ENCODE data around the gene RPS3. TPM values are rescaled to one million over a fixed set of nuclear protein-coding genes. Genes with fewer than 3 reads are reported as not detected.

The RPS3 gene
- total and polyA plus RNA-seq, 5 experiments from 2014 or later: 5,159 to 7,216 (median 6,922) TPM

DNA sequence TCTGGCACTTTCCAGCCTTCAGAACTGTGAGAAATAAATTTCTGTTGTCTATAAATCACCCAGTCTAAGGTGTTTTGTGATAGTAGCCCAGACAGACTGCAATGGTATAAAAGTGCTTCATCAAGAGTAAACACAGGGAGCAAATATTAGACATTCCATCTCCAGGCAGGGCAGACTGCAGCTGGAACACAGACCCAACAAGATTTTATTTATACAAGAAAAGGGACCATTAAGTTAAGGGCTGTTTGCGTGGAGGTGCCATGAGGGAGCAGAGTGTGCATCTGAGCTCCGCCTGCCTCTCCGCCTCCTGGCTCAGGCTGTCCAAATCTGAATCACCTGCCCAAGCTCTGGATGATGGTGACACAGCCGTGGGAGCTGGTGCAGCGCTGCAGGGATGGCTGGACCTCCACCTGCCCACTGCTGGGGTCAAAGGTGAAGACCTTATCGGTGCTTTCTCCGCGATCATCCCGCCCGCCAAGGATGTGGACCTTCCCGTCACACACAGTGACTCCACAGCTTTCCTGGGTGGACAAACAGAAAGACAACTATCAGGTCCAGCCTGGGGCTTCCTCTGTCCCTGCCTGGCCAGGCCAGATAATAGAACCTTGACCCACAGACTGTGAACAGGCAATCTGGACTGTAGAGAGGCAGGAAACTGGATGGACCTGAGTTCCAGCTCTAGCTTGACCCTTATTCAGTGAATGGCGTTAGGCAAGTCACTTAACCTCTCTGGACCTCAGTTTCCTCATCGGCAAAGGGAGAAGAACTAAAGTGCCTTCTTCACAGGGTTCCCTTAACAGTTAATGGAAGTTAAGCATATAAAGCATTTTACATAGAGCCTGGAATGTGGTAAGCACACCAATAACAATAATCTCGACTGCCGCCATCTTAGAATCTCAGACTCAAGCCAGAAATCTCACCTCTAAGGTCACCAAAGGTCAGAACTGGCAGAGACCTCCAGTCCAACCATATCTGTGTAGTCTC lies 23.2 kb downstream of the RPS3 start:
- POLR2A ChIA-PET: no interaction called here

DNA sequence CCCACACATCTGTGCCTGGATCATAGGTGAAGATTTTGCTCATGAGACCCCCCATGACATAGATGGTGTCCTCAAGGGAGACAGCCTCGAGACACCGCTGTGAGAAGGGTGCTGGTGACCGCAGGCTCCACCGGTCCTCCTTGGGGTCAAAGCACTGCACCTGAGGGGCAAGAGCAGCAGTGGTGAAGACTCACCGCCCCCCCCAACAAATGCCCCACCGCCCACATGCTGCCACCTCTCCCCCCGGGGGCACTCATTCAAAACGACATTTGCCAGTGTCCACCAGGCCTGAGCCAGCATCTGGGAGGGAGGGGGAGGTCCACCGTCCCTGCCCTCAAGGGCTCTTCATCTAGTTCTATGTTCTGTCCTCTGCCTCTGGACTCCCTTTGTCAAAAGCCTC lies 24.4 kb downstream of the RPS3 start:
- POLR2A ChIA-PET: no interaction called here
- DNase-seq (no peak), ATAC-seq (no peak)
- Mint-ChIP-seq H3K9me3 (no peaks in the 10 kb centered on the region), H3K27ac (peak overlapping the region in 3 of 10 donors; percentile 27 to 69 (median 56)), H3K4me1 (peaks cover 1 to 11% (median 5%) of the 10 kb centered on the region in 4 donors), H3K27me3 (peaks cover under 1 to 6% (median 1%) of the 10 kb centered on the region in 5 donors), H3K4me3 (no peak overlapping the region), H3K36me3 (peaks cover 0 to 9% (median 1%) of the 10 kb centered on the region in 3 donors)

More for the DNA sequence above, 23.2 kb downstream of the RPS3 start:
- Mint-ChIP-seq H3K9me3 (no peaks in the 10 kb centered on the region), H3K36me3 (peaks cover 0 to 12% (median 1%) of the 10 kb centered on the region in 3 donors), H3K4me3 (no peak overlapping the region), H3K27me3 (peaks cover 0 to 2% (median 0%) of the 10 kb centered on the region in 5 donors), H3K27ac (peak overlapping the region in 2 of 10 donors; percentile 42 to 69), H3K4me1 (peaks cover 0 to 1% (median 0%) of the 10 kb centered on the region in 4 donors)
- ATAC-seq (no peak), DNase-seq (no peak)

- Mint-ChIP-seq H3K4me3 (no peak overlapping the region), H3K36me3 (peaks cover 1 to 10% (median 2%) of the 10 kb centered on the region in 3 donors), H3K9me3 (peaks cover 0 to under 1% (median 0%) of the 10 kb centered on the region in 9 donors), H3K27ac (peak overlapping the region in 1 of 10 donors; percentile 37), H3K4me1 (peaks cover 7 to 18% (median 11%) of the 10 kb centered on the region in 4 donors), H3K27me3 (peaks cover 6 to 13% (median 8%) of the 10 kb centered on the region in 5 donors)
- DNase-seq: no peak
- POLR2A ChIA-PET: no interaction called here
- ATAC-seq: no peak
These were observed 25.1 kb downstream of the RPS3 start for GRCh38 chr11:75424396-75424795.

GRCh38 chr11:75425422-75425821 lies 26.1 kb downstream of the RPS3 start:
- no peak for ATAC-seq
- H3K27ac Mint-ChIP-seq: no peak overlapping the region
- peaks cover 7 to 16% (median 9%) of the 10 kb centered on the region in 5 donors for H3K27me3 Mint-ChIP-seq
- H3K9me3 Mint-ChIP-seq: peaks cover 0 to 2% (median 0%) of the 10 kb centered on the region in 9 donors
- POLR2A ChIA-PET: interaction anchor here (0.6 kb wide), 2 partner anchors 107 to 144 kb away, joined by 3 to 5 read pairs; no protein-coding TSS in a partner anchor
- H3K4me3 Mint-ChIP-seq: no peak overlapping the region
- peaks cover 1 to 11% (median 4%) of the 10 kb centered on the region in 3 donors for H3K36me3 Mint-ChIP-seq
- no peak for DNase-seq
- H3K4me1 Mint-ChIP-seq: peaks cover 9 to 21% (median 12%) of the 10 kb centered on the region in 4 donors

- H3K27me3 Mint-ChIP-seq: peaks cover 18 to 28% (median 20%) of the 10 kb centered on the region in 5 donors
- DNase-seq (no peak), ATAC-seq (no peak)
- no peak overlapping the region for H3K27ac Mint-ChIP-seq
- H3K36me3 Mint-ChIP-seq: peaks cover 1 to 8% (median 4%) of the 10 kb centered on the region in 3 donors
- POLR2A ChIA-PET: no interaction called here
- H3K4me3 Mint-ChIP-seq: no peak overlapping the region
- H3K4me1 Mint-ChIP-seq: peaks cover 14 to 31% (median 20%) of the 10 kb centered on the region in 4 donors
- H3K9me3 Mint-ChIP-seq: peaks cover 0 to 4% (median 0%) of the 10 kb centered on the region in 9 donors
These were observed 27.4 kb downstream of the RPS3 start for GRCh38 chr11:75426720-75427086.

GRCh38 chr11:75427181-75427580 lies 27.9 kb downstream of the RPS3 start:
- DNase-seq (peak in 1 of 10 donors; percentile 31), ATAC-seq (no peak)
- H3K4me1 Mint-ChIP-seq: peaks cover 14 to 31% (median 20%) of the 10 kb centered on the region in 4 donors
- H3K27me3 Mint-ChIP-seq: peaks cover 20 to 33% (median 24%) of the 10 kb centered on the region in 5 donors
- H3K4me3 Mint-ChIP-seq: no peak overlapping the region
- peaks cover 1 to 7% (median 4%) of the 10 kb centered on the region in 3 donors for H3K36me3 Mint-ChIP-seq
- H3K9me3 Mint-ChIP-seq: peaks cover 0 to 4% (median 0%) of the 10 kb centered on the region in 9 donors
- H3K27ac Mint-ChIP-seq: no peak overlapping the region
- POLR2A ChIA-PET: no interaction called here

DNA sequence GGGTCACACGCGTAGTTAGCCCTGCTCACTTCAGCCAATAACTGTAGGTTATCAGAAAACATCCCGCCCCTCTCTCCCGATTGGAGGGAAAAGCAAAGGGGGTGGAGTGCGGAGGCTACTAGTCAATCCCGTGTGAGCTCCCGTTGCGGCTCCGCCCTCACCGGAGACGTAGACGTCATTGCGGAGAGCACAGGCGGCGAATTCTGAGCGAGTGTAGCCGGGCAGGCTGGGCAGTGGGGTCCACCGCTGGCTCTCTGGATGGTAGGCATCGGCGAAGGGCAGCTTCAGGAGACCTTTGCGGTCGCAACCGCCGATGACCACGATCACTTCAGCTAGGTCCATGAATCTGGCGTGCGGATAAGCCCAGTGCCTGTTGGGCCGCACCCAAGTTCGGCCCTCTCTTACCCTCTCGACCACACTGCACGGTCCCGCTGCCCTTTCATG lies 29.0 kb downstream of the RPS3 start:
- ATAC-seq (peak; percentile 71 to 78), DNase-seq (peak; percentile 32 to 82 (median 58))
- peak overlapping the region in 3 of 10 donors; percentile 14 to 75 (median 72) for H3K27ac Mint-ChIP-seq
- peaks cover 27 to 44% (median 32%) of the 10 kb centered on the region in 5 donors for H3K27me3 Mint-ChIP-seq
- POLR2A ChIA-PET: interaction anchor here (0.8 kb wide), 2 partner anchors 10 to 28 kb away, joined by 3 read pairs; no protein-coding TSS in a partner anchor
- H3K9me3 Mint-ChIP-seq: peaks cover 0 to 4% (median 0%) of the 10 kb centered on the region in 9 donors
- H3K4me1 Mint-ChIP-seq: peaks cover 16 to 31% (median 20%) of the 10 kb centered on the region in 4 donors
- H3K36me3 Mint-ChIP-seq: peaks cover 1 to 4% (median 2%) of the 10 kb centered on the region in 3 donors
- peak overlapping the region; percentile 47 to 84 (median 77) for H3K4me3 Mint-ChIP-seq

GRCh38 chr11:75428989-75429640 lies 29.8 kb downstream of the RPS3 start:
- POLR2A ChIA-PET: interaction anchor here (0.8 to 2.7 kb wide), 5 partner anchors 9 to 137 kb away, joined by 3 to 14 read pairs (median 4); partner anchors contain the start of gene RPS3
- peak overlapping the region in 6 of 10 donors; percentile 52 to 86 (median 73) for H3K27ac Mint-ChIP-seq
- H3K27me3 Mint-ChIP-seq: peaks cover 29 to 53% (median 34%) of the 10 kb centered on the region in 5 donors
- peaks cover 0 to 4% (median 0%) of the 10 kb centered on the region in 9 donors for H3K9me3 Mint-ChIP-seq
- peaks cover 1 to 4% (median 2%) of the 10 kb centered on the region in 3 donors for H3K36me3 Mint-ChIP-seq
- peaks cover 16 to 31% (median 20%) of the 10 kb centered on the region in 4 donors for H3K4me1 Mint-ChIP-seq
- peak overlapping the region; percentile 71 to 84 (median 80) for H3K4me3 Mint-ChIP-seq
- no peak for ATAC-seq
- DNase-seq: peak in 1 of 10 donors; percentile 34

- peaks cover 16 to 31% (median 20%) of the 10 kb centered on the region in 4 donors for H3K4me1 Mint-ChIP-seq
- H3K9me3 Mint-ChIP-seq: peaks cover 0 to 4% (median 0%) of the 10 kb centered on the region in 9 donors
- peaks cover under 1 to 4% (median 2%) of the 10 kb centered on the region in 3 donors for H3K36me3 Mint-ChIP-seq
- H3K4me3 Mint-ChIP-seq: peak overlapping the region; percentile 71 to 84 (median 80)
- no peak for ATAC-seq
- POLR2A ChIA-PET: interaction anchor here (0.8 to 2.7 kb wide), 6 partner anchors 10 to 137 kb away, joined by 3 to 14 read pairs (median 4); partner anchors contain the start of gene RPS3
- peak overlapping the region in 6 of 10 donors; percentile 49 to 86 (median 68) for H3K27ac Mint-ChIP-seq
- no peak for DNase-seq
- H3K27me3 Mint-ChIP-seq: peaks cover 30 to 57% (median 36%) of the 10 kb centered on the region in 5 donors
These were observed 30.3 kb downstream of the RPS3 start for GRCh38 chr11:75429641-75429901.

GRCh38 chr11:75429902-75430713 lies 30.8 kb downstream of the RPS3 start:
- H3K27ac Mint-ChIP-seq: peak overlapping the region in 5 of 10 donors; percentile 68 to 81 (median 76)
- POLR2A ChIA-PET: interaction anchor here (0.8 to 2.7 kb wide), 6 partner anchors 10 to 136 kb away, joined by 3 to 14 read pairs (median 4); partner anchors contain the start of gene RPS3
- DNase-seq (peak; percentile 36 to 76 (median 58)), ATAC-seq (peak; percentile 66 to 75)
- peaks cover 0 to 4% (median 0%) of the 10 kb centered on the region in 9 donors for H3K9me3 Mint-ChIP-seq
- peak overlapping the region; percentile 72 to 91 (median 90) for H3K4me3 Mint-ChIP-seq
- peaks cover 16 to 31% (median 20%) of the 10 kb centered on the region in 4 donors for H3K4me1 Mint-ChIP-seq
- peaks cover 30 to 60% (median 37%) of the 10 kb centered on the region in 5 donors for H3K27me3 Mint-ChIP-seq
- peaks cover 4 to 6% (median 5%) of the 10 kb centered on the region in 3 donors for H3K36me3 Mint-ChIP-seq

All from naive thymus-derived CD8-positive, alpha-beta T cell (primary cell).